Measurements from ENCODE around the gene SP6. TPM values are rescaled to one million over a fixed set of nuclear protein-coding genes. Genes with fewer than 3 reads are reported as not detected.

SP6 gene
- total RNA-seq, 1 donor from 2014 or later, result 4.7 TPM

DNA sequence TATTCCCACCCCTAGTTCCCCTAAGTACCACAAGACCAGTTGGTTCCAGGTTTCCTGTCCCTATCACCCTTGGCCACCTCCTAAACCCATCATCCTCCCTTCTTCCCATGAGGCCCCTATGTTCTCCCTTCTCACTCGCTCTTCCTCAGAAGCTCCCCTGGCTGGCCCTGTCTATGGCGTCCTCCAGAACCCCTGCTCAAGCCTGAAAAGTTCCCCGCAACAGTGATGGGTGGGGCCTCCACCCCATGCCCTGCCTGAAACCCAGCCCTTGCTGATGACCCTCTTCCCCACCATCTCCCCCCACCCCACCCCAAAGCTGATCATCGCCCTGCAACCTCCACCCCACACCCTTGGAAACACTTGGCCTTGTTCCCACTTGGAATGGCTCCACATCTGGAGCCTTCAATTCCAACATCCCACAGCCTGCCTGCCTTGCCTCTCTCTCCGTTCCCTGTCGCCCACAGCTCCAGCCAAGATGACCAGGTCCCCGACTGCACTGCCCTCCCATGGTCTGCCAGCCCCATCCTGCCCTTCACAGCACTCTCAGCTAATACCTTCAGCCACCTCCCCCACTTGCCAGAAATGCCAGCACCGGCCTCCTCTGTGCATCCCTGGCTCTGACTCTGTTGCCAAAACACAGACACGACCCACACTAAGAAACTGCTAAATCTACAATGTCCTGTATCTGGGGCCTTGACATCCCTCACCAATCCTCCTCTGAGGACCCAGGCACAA lies 39.9 kb downstream of the SP6 start:
- no peak overlapping the region for H3K4me3 ChIP-seq
- DNase-seq (no peak), ATAC-seq (no peak)
- TF ChIP-seq, protein P1, sequence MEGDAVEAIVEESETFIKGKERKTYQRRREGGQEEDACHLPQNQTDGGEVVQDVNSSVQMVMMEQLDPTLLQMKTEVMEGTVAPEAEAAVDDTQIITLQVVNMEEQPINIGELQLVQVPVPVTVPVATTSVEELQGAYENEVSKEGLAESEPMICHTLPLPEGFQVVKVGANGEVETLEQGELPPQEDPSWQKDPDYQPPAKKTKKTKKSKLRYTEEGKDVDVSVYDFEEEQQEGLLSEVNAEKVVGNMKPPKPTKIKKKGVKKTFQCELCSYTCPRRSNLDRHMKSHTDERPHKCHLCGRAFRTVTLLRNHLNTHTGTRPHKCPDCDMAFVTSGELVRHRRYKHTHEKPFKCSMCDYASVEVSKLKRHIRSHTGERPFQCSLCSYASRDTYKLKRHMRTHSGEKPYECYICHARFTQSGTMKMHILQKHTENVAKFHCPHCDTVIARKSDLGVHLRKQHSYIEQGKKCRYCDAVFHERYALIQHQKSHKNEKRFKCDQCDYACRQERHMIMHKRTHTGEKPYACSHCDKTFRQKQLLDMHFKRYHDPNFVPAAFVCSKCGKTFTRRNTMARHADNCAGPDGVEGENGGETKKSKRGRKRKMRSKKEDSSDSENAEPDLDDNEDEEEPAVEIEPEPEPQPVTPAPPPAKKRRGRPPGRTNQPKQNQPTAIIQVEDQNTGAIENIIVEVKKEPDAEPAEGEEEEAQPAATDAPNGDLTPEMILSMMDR (IDR thresholded peaks at IDR 0.05), result no peak
- H3K36me3 ChIP-seq, result peaks cover 90% of the 10 kb centered on the region
- H3K27me3 ChIP-seq (ENCODE audit: low read depth), result no peaks in the 10 kb centered on the region
- intact Hi-C loops (cut with DNase I), result no loop called here
- no peaks in the 10 kb centered on the region for H3K9me3 ChIP-seq
- H3K27ac ChIP-seq, result no peak overlapping the region
- H3K4me1 ChIP-seq, result peaks cover 16% of the 10 kb centered on the region

DNA sequence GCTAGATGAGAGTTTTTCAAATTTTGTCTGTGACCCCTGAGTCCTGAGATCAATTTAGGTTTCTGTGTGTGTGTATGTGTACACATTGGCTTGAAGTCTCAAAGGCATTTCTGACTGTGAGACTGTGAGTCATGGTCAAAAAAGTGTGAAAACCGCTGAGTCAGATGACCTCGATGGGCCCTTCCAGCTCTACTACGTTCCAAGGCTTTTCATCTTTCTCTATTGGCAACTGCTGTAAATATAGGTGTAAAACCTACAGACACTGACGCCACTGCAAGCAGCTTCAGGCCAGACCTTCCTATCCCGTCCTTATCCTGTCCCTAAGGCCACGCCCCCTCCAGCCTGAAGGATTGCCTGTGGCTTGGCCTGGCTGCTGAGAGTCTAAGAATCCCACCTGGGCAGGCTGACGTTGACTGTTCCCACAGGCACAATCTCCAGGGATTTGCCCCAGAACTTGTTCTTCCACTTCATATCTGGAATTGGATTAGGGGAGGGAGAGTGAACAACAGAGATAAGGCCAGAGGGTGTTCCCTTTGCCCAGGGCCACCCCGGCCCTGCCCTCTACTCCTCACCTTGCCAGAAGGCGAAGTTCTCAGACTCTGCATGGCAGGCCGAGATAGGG lies 40.7 kb downstream of the SP6 start:
- H3K27me3 ChIP-seq (ENCODE audit: low read depth), result no peaks in the 10 kb centered on the region

DNA sequence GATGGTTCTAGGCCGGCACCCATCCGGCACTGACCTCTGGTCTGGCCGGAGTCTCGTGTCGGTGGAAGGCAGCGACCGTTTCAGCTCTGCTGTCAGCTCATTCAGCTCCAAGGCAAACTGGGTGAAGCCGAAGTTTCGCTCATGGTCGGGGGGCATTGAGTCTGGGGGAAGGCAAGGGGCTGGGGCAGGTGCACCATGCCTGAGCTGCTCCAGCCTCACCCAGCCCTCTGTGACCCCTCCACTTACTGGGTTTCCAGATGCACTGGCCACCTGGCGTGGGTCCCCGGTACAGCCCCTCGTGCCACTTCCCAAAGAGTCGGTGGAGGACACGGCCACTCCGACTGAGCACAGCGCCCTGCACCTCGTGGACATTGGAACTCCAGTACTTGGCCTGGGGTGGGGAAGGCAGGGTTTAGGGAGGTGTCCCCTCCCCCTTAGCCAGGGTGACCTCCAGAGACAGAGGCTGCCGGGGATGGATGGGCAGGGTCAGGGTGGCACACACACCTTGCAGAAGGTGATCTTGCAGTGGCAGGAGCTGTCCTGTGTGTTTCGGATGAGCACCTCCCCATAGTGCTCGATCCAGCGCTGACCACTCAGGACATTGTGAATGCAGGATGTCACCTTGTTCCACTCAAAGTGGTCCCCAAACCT lies 42.0 kb downstream of the SP6 start:
- TF ChIP-seq, protein P1 (IDR thresholded peaks at IDR 0.05), result no peak
- Histone ChIP-seq H3K9me3 (no peaks in the 10 kb centered on the region), H3K36me3 (peaks cover 69% of the 10 kb centered on the region), H3K27me3 (ENCODE audit: low read depth) (no peaks in the 10 kb centered on the region), H3K27ac (no peak overlapping the region), H3K4me3 (no peak overlapping the region), H3K4me1 (peaks cover 16% of the 10 kb centered on the region)
- intact Hi-C loops (cut with DNase I), result no loop called here
- ATAC-seq (no peak), DNase-seq (no peak)

More for the DNA sequence above, 40.7 kb downstream of the SP6 start:
- Histone ChIP-seq H3K36me3 (peaks cover 83% of the 10 kb centered on the region), H3K4me1 (peaks cover 16% of the 10 kb centered on the region), H3K4me3 (no peak overlapping the region), H3K9me3 (no peaks in the 10 kb centered on the region), H3K27ac (peak overlapping the region; percentile 62)
- TF ChIP-seq, protein P1 (IDR thresholded peaks at IDR 0.05), result no peak
- intact Hi-C loops (cut with DNase I), result no loop called here
- ATAC-seq (peak; percentile 86 to 88), DNase-seq (peak; percentile 75)

- Histone ChIP-seq H3K4me3 (no peak overlapping the region), H3K27me3 (ENCODE audit: low read depth) (no peaks in the 10 kb centered on the region), H3K9me3 (no peaks in the 10 kb centered on the region), H3K27ac (no peak overlapping the region), H3K36me3 (peaks cover 62% of the 10 kb centered on the region), H3K4me1 (peaks cover 16% of the 10 kb centered on the region)
- intact Hi-C loops (cut with DNase I), result no loop called here
- TF ChIP-seq, protein P1 (IDR thresholded peaks at IDR 0.05), result no peak
- DNase-seq (no peak), ATAC-seq (no peak)
Measured at GRCh38 chr17:47808036-47808829, 42.7 kb downstream of the SP6 start.

DNA sequence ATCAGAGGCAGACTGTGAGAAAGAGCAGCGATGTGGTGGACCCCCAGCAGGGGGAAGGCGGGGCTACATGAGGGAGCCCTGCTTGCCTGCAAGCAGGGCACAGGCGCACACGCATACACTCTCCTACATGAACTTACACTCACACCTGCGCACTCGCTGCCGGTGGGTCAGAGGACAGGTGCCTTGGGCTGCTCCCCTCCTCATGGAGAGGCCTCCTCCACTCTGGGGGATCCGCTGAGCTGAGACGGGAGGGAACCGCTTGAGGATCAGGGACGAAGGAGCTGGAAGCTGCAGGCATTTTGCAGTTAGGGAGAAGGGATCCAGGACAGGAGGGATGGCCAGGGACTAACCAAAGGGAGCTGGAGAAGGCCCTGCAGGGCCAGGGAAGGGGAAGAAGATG lies 43.5 kb downstream of the SP6 start:
- H3K9me3 ChIP-seq, result no peaks in the 10 kb centered on the region
- intact Hi-C loops (cut with DNase I), result no loop called here
- no peak overlapping the region for H3K27ac ChIP-seq
- DNase-seq, result no peak
- peaks cover 54% of the 10 kb centered on the region for H3K36me3 ChIP-seq
- no peaks in the 10 kb centered on the region for H3K27me3 ChIP-seq (ENCODE audit: low read depth)
- TF ChIP-seq, protein P1 (IDR thresholded peaks at IDR 0.05), result no peak
- H3K4me3 ChIP-seq, result no peak overlapping the region
- H3K4me1 ChIP-seq, result peaks cover 16% of the 10 kb centered on the region
- no peak for ATAC-seq
